Measurements from ENCODE around the gene GALNT9. TPM values are rescaled to one million over a fixed set of nuclear protein-coding genes. Genes with fewer than 3 reads are reported as not detected.

The GALNT9 gene
- total RNA-seq, 1 donor from 2014 or later, result 2.1 TPM

DNA sequence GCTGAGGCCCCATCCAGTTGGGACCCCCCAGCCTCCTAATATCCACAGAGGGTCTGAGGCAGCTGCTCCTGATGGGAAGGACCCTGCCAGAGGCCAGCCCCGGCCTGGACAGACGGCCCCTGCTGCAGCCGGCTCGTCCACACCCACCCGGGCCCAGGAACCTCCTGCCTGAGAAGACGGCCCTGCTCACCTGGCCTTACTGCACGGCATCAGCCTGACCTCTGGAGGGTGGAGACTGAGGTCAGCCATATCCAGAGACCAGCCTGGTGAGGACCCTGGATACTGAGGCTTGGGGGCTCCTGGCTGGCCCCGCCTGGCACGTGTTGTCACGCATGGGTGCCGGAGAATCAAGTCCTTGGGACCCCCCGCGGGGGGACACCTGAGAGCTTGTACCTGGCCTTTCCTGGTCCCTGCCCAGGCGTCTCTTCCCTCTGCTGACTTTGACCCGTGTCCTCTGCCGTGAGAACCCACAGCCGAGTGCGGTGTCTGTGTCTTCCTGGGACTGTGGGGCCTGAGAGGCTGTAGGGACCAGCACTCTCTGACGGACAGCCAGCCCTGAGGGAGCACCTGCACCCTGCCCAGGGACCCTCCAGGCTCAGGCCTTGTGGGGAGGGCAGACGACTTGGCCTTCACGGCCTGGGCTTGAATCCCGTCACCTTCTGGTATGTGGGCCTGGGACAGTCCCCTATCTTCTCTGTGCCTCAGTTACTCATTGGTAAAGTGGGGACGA, 127.8 kb downstream of the GALNT9 start:
- Mint-ChIP-seq H3K4me1 (ENCODE audit: low read depth, unreplicated experiment) (no peaks in the 10 kb centered on the region), H3K27ac (ENCODE audit: unreplicated experiment) (no peak overlapping the region), H3K36me3 (ENCODE audit: low read depth, unreplicated experiment) (no peaks in the 10 kb centered on the region), H3K9me3 (ENCODE audit: unreplicated experiment) (no peaks in the 10 kb centered on the region), H3K4me3 (ENCODE audit: unreplicated experiment) (no peak overlapping the region), H3K27me3 (ENCODE audit: low read depth, unreplicated experiment) (peaks cover 47% of the 10 kb centered on the region)
- Histone ChIP-seq H3K9me3 (ENCODE audit: insufficient read depth, low read depth, low read length) (no peaks in the 10 kb centered on the region), H3K36me3 (ENCODE audit: insufficient read depth, low read length) (no peaks in the 10 kb centered on the region), H4K20me1 (ENCODE audit: insufficient read depth, low read length) (no peaks in the 10 kb centered on the region), H2AFZ (ENCODE audit: low read depth, low read length) (no peak overlapping the region), H3K27me3 (ENCODE audit: insufficient read depth, low read length) (peaks cover 30% of the 10 kb centered on the region), H3K4me1 (ENCODE audit: insufficient read depth, low read length) (no peaks in the 10 kb centered on the region), H3K27ac (ENCODE audit: low read depth, low read length) (no peak overlapping the region), H3K9ac (ENCODE audit: low read length) (no peak overlapping the region), H3K79me2 (ENCODE audit: insufficient read depth, low read length) (no peaks in the 10 kb centered on the region), H3K4me3 (ENCODE audit: insufficient read depth, low read depth, low read length) (no peak overlapping the region), H3K4me2 (ENCODE audit: low read length) (no peak overlapping the region)
- no peak for FAIRE-seq
- TF ChIP-seq EZH2 (IDR thresholded peaks at IDR 0.05; ENCODE audit: insufficient read depth, low read length), result no peak
- TF ChIP-seq, protein P1, sequence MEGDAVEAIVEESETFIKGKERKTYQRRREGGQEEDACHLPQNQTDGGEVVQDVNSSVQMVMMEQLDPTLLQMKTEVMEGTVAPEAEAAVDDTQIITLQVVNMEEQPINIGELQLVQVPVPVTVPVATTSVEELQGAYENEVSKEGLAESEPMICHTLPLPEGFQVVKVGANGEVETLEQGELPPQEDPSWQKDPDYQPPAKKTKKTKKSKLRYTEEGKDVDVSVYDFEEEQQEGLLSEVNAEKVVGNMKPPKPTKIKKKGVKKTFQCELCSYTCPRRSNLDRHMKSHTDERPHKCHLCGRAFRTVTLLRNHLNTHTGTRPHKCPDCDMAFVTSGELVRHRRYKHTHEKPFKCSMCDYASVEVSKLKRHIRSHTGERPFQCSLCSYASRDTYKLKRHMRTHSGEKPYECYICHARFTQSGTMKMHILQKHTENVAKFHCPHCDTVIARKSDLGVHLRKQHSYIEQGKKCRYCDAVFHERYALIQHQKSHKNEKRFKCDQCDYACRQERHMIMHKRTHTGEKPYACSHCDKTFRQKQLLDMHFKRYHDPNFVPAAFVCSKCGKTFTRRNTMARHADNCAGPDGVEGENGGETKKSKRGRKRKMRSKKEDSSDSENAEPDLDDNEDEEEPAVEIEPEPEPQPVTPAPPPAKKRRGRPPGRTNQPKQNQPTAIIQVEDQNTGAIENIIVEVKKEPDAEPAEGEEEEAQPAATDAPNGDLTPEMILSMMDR (IDR thresholded peaks at IDR 0.05; ENCODE audit: insufficient read depth, low read depth, low read length), result no peak
- DNase-seq (ENCODE audit: low read depth), result no peak

DNA sequence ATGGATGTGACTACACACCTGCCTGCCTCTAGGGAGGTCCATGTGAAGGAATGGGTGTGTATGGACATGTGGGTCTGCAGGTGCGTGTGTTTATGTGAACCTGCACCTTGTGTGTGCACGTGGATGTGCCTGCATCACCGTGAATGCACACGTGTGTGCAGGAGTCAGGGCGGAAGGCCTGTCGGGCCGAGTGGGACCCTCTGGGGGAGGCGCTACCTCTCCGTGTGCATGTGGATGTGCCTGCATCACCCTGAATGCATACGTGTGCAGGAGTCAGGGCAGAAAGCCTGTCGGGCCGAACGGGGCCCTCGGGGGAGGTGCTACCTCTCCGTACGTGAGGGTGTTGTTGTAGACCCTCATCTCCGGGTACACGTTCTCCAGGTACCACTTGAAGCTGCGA, 128.6 kb downstream of the GALNT9 start:
- Histone ChIP-seq H3K79me2 (ENCODE audit: insufficient read depth, low read length) (no peaks in the 10 kb centered on the region), H2AFZ (ENCODE audit: low read depth, low read length) (no peak overlapping the region), H3K4me2 (ENCODE audit: low read length) (no peak overlapping the region), H3K4me1 (ENCODE audit: insufficient read depth, low read length) (no peaks in the 10 kb centered on the region), H3K9ac (ENCODE audit: low read length) (no peak overlapping the region), H3K27me3 (ENCODE audit: insufficient read depth, low read length) (peaks cover 27% of the 10 kb centered on the region), H3K4me3 (ENCODE audit: insufficient read depth, low read depth, low read length) (no peak overlapping the region), H3K36me3 (ENCODE audit: insufficient read depth, low read length) (no peaks in the 10 kb centered on the region), H3K27ac (ENCODE audit: low read depth, low read length) (no peak overlapping the region), H4K20me1 (ENCODE audit: insufficient read depth, low read length) (no peaks in the 10 kb centered on the region), H3K9me3 (ENCODE audit: insufficient read depth, low read depth, low read length) (no peaks in the 10 kb centered on the region)
- DNase-seq (ENCODE audit: low read depth) (no peak), FAIRE-seq (no peak)
- TF ChIP-seq EZH2 (IDR thresholded peaks at IDR 0.05; ENCODE audit: insufficient read depth, low read length), result no peak
- no peaks in the 10 kb centered on the region for H3K4me1 Mint-ChIP-seq (ENCODE audit: low read depth, unreplicated experiment)
- H3K36me3 Mint-ChIP-seq (ENCODE audit: low read depth, unreplicated experiment), result no peaks in the 10 kb centered on the region
- peaks cover 45% of the 10 kb centered on the region for H3K27me3 Mint-ChIP-seq (ENCODE audit: low read depth, unreplicated experiment)
- H3K27ac Mint-ChIP-seq (ENCODE audit: unreplicated experiment), result no peak overlapping the region
- no peaks in the 10 kb centered on the region for H3K9me3 Mint-ChIP-seq (ENCODE audit: unreplicated experiment)
- no peak overlapping the region for H3K4me3 Mint-ChIP-seq (ENCODE audit: unreplicated experiment)

DNA sequence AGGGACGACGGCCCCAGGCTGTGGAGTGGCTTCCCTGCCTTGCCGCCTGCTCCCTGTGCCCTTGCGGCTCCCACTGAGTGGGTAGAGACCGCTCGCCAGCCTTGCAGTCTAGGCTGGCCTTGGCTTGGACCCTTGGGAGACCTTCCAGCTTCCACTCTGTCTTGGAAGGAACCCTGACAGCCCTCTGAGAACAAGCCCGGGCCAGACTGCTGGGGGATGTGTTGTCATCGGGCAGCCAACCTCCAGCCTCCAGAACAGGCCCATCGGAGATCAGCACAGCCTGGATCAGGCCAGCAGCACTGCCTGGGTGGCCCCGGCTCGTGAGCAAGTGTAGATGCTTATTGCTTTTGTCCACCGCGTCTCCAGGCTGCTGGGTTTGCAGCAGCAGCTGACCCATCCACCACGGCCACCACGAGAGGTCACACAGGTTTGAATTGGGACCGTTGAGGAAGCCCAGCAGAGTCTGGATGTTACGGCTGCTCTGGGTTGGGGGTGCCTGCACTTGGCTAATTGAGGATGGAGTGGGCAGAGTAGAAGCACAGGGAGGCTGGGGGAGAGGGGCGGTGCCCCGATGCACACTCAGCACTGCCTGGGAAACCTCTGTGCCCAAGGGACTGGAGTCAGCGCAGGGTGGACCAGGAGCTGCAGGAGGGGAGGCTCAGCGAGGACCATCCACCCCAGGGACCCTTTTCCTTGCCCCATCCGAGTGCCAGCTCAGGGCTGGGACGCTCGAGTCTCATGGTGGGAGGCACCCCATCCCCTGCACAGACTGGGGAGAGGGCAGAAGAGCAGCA, 129.7 kb downstream of the GALNT9 start:
- TF ChIP-seq, protein P1 (IDR thresholded peaks at IDR 0.05; ENCODE audit: insufficient read depth, low read depth, low read length), result no peak
- no peak for TF ChIP-seq EZH2 (IDR thresholded peaks at IDR 0.05; ENCODE audit: insufficient read depth, low read length)
- Histone ChIP-seq H3K27ac (ENCODE audit: low read depth, low read length) (no peak overlapping the region), H3K9me3 (ENCODE audit: insufficient read depth, low read depth, low read length) (no peaks in the 10 kb centered on the region), H2AFZ (ENCODE audit: low read depth, low read length) (no peak overlapping the region), H3K27me3 (ENCODE audit: insufficient read depth, low read length) (peaks cover 17% of the 10 kb centered on the region), H3K79me2 (ENCODE audit: insufficient read depth, low read length) (no peaks in the 10 kb centered on the region), H4K20me1 (ENCODE audit: insufficient read depth, low read length) (no peaks in the 10 kb centered on the region), H3K36me3 (ENCODE audit: insufficient read depth, low read length) (no peaks in the 10 kb centered on the region), H3K4me1 (ENCODE audit: insufficient read depth, low read length) (no peaks in the 10 kb centered on the region), H3K4me2 (ENCODE audit: low read length) (no peak overlapping the region), H3K9ac (ENCODE audit: low read length) (no peak overlapping the region), H3K4me3 (ENCODE audit: insufficient read depth, low read depth, low read length) (no peak overlapping the region)
- no peaks in the 10 kb centered on the region for H3K4me1 Mint-ChIP-seq (ENCODE audit: low read depth, unreplicated experiment)
- no peak overlapping the region for H3K4me3 Mint-ChIP-seq (ENCODE audit: unreplicated experiment)
- FAIRE-seq (no peak), DNase-seq (ENCODE audit: low read depth) (no peak)
- H3K9me3 Mint-ChIP-seq (ENCODE audit: unreplicated experiment), result peaks cover under 1% of the 10 kb centered on the region
- H3K27ac Mint-ChIP-seq (ENCODE audit: unreplicated experiment), result no peak overlapping the region
- H3K27me3 Mint-ChIP-seq (ENCODE audit: low read depth, unreplicated experiment), result peaks cover 48% of the 10 kb centered on the region
- no peaks in the 10 kb centered on the region for H3K36me3 Mint-ChIP-seq (ENCODE audit: low read depth, unreplicated experiment)

Measured in astrocyte (in vitro differentiated cells and primary cell).